HEK293 (cell line): ENCODE data around the gene RAB36.

Experiments used
- CTCF ChIA-PET: fragments of 350-600 bp; formaldehyde crosslinking; extraction: SDS; loops from one replicate; lab custom pipeline; 2021; ENCODE audit warnings: antibody characterized with exemption; lab: Yijun Ruan, JAX
- POLR2A ChIA-PET: fragments of 300-600 bp; formaldehyde crosslinking; extraction: SDS; loops from one replicate; lab custom pipeline; 2020; ENCODE audit warnings: antibody characterized with exemption, inconsistent platforms; lab: Yijun Ruan, JAX
- H3K27ac ChIP-seq: fragments of 200-500 bp; sonication (Bioruptor generic); 2 replicates; pipeline ENCODE4 v1.5.1; 2014; ENCODE audit warnings: low read depth, low read length, control low read depth, inconsistent platforms; ENCODE audit errors: extremely low read depth
- H3K36me3 ChIP-seq, 2 experiments: fragments of 200-500 bp in 1 of 2; sonication (Bioruptor generic) in 1 of 2; 1 replicate in 1 of 2; 2 replicates in 1 of 2; pipeline ENCODE4 v1.5.1; 2014 to 2017; ENCODE audit warnings: inconsistent platforms in 2 of 2, low read length in 2 of 2; ENCODE audit not compliant: control insufficient read depth in 2 of 2, insufficient read depth in 1 of 2
- H3K4me1 ChIP-seq: fragments of 200-500 bp; sonication (Bioruptor generic); 2 replicates; pipeline ENCODE4 v1.5.1; 2014; ENCODE audit warnings: mild to moderate bottlenecking, low read length, inconsistent platforms; ENCODE audit not compliant: control insufficient read depth, insufficient read depth
- H3K4me3 ChIP-seq: 2 replicates; pipeline ENCODE4 v1.5.1; 2011; ENCODE audit warnings: low read depth, mild to moderate bottlenecking, control low read depth, low read length, moderate library complexity
- H3K9me3 ChIP-seq: fragments of 200-500 bp; sonication (Bioruptor generic); 2 replicates; pipeline ENCODE4 v1.5.1; 2014; ENCODE audit warnings: low read depth, low read length, inconsistent platforms; ENCODE audit not compliant: control insufficient read depth, insufficient read depth
- CTCF ChIP-seq: fragments of 450-650 bp; formaldehyde crosslinking; IDR thresholded peaks from 2 replicates; pipeline ENCODE4 v1.5.1; 2016; ENCODE audit warnings: missing biosample characterization, missing genetic modification characterization
- KLF10 ChIP-seq: fragments of 450-650 bp; IDR thresholded peaks from 2 replicates; pipeline ENCODE4 v1.5.1; 2018; ENCODE audit warnings: missing biosample characterization, mild to moderate bottlenecking, missing genetic modification characterization
- KLF17 ChIP-seq: fragments of 450-650 bp; formaldehyde crosslinking; IDR thresholded peaks from 2 replicates; pipeline ENCODE4 v1.5.1; 2016; ENCODE audit warnings: missing biosample characterization, missing genetic modification characterization
- KLF9 ChIP-seq: fragments of 450-650 bp; formaldehyde crosslinking; IDR thresholded peaks from 2 replicates; pipeline ENCODE4 v1.5.1; 2016; ENCODE audit warnings: missing biosample characterization, missing genetic modification characterization, low read depth
- PRDM4 ChIP-seq: fragments of 450-650 bp; formaldehyde crosslinking; IDR thresholded peaks from 2 replicates; pipeline ENCODE4 v1.5.1; 2017; ENCODE audit warnings: missing biosample characterization, missing genetic modification characterization
- TRIM28 ChIP-seq: IDR thresholded peaks from 2 replicates; pipeline ENCODE4 v1.6.1; 2011; ENCODE audit warnings: low read length, control low read depth, borderline replicate concordance
- ZBTB8A ChIP-seq: fragments of 450-650 bp; formaldehyde crosslinking; IDR thresholded peaks from 2 replicates; pipeline ENCODE4 v1.5.1; 2016; ENCODE audit warnings: missing biosample characterization, missing genetic modification characterization
- ZNF10 ChIP-seq: fragments of 450-650 bp; formaldehyde crosslinking; IDR thresholded peaks from 2 replicates; pipeline ENCODE4 v1.5.1; 2017; ENCODE audit warnings: missing biosample characterization, missing genetic modification characterization
- ZNF140 ChIP-seq: fragments of 450-650 bp; formaldehyde crosslinking; IDR thresholded peaks from 2 replicates; pipeline ENCODE4 v1.5.1; 2016; ENCODE audit warnings: missing biosample characterization, missing genetic modification characterization
- ZNF16 ChIP-seq: fragments of 450-650 bp; formaldehyde crosslinking; IDR thresholded peaks from 2 replicates; pipeline ENCODE4 v1.5.1; 2016; ENCODE audit warnings: low read depth, missing biosample characterization, missing genetic modification characterization
- ZNF211 ChIP-seq: fragments of 450-650 bp; formaldehyde crosslinking; IDR thresholded peaks from 2 replicates; pipeline ENCODE4 v1.5.1; 2016; ENCODE audit warnings: low read depth, missing biosample characterization, missing genetic modification characterization
- ZNF221 ChIP-seq: fragments of 450-650 bp; formaldehyde crosslinking; IDR thresholded peaks from 2 replicates; pipeline ENCODE4 v1.5.1; 2017; ENCODE audit warnings: missing biosample characterization, missing genetic modification characterization, borderline replicate concordance
- ZNF24 ChIP-seq: fragments of 450-650 bp; formaldehyde crosslinking; IDR thresholded peaks from 2 replicates; pipeline ENCODE4 v1.5.1; 2016; ENCODE audit warnings: missing biosample characterization, missing genetic modification characterization
- ZNF324 ChIP-seq: fragments of 450-650 bp; formaldehyde crosslinking; IDR thresholded peaks from 2 replicates; pipeline ENCODE4 v1.5.1; 2016; ENCODE audit warnings: missing biosample characterization, missing genetic modification characterization
- ZNF362 ChIP-seq: fragments of 450-650 bp; formaldehyde crosslinking; IDR thresholded peaks from 2 replicates; pipeline ENCODE4 v1.5.1; 2016; ENCODE audit warnings: missing biosample characterization, missing genetic modification characterization
- ZNF426 ChIP-seq: fragments of 450-650 bp; formaldehyde crosslinking; IDR thresholded peaks from 2 replicates; pipeline ENCODE4 v1.5.1; 2017; ENCODE audit warnings: missing biosample characterization, missing genetic modification characterization, mild to moderate bottlenecking, inconsistent platforms, moderate library complexity
- ZNF549 ChIP-seq: fragments of 450-650 bp; IDR thresholded peaks from 2 replicates; pipeline ENCODE4 v1.5.1; 2018; ENCODE audit warnings: missing biosample characterization, missing genetic modification characterization, mild to moderate bottlenecking, inconsistent platforms, moderate library complexity
- ZNF555 ChIP-seq: fragments of 450-650 bp; formaldehyde crosslinking; conservative IDR thresholded peaks from 2 replicates; pipeline ENCODE4 v1.5.1; 2017; ENCODE audit warnings: missing biosample characterization, mild to moderate bottlenecking, missing genetic modification characterization, inconsistent platforms
- ZNF580 ChIP-seq: fragments of 450-650 bp; formaldehyde crosslinking; IDR thresholded peaks from 2 replicates; pipeline ENCODE4 v1.5.1; 2016; ENCODE audit warnings: missing biosample characterization, missing genetic modification characterization
- ZNF596 ChIP-seq: fragments of 450-650 bp; IDR thresholded peaks from 2 replicates; pipeline ENCODE4 v1.5.0; 2018; ENCODE audit warnings: missing biosample characterization, mild to moderate bottlenecking, missing genetic modification characterization, moderate library complexity
- ZNF626 ChIP-seq: fragments of 450-650 bp; sonication (Bioruptor Pico); formaldehyde crosslinking; IDR thresholded peaks from 2 replicates; pipeline ENCODE4 v1.5.1; 2018; ENCODE audit warnings: missing biosample characterization, missing genetic modification characterization, inconsistent platforms
- ZSCAN23 ChIP-seq: fragments of 450-650 bp; formaldehyde crosslinking; IDR thresholded peaks from 2 replicates; pipeline ENCODE4 v1.5.1; 2016; ENCODE audit warnings: missing biosample characterization, missing genetic modification characterization

RAB36 gene

GRCh38 chr22:23128269-23129108 lies 16.8 kb upstream of the RAB36 start (continued):
- peak; percentile 82 for TF ChIP-seq CTCF
- TF ChIP-seq ZNF549 = no peak
- no peak for TF ChIP-seq ZNF324 (tag by site-specific recombination)
- no peak for TF ChIP-seq KLF9
- no peak for TF ChIP-seq ZNF580 (tag by site-specific recombination)

- TF ChIP-seq ZNF596 (tag by site-specific recombination) = no peak
- TF ChIP-seq ZNF24 (tag by site-specific recombination) = no peak
- no peak for TF ChIP-seq KLF10 (tag by site-specific recombination)
- TF ChIP-seq TRIM28 = no peak
- TF ChIP-seq ZSCAN23 (tag by site-specific recombination) = no peak
- no peak for TF ChIP-seq ZNF10 (tag by site-specific recombination)
- no peak for TF ChIP-seq ZNF16
- no peak for TF ChIP-seq ZNF555 (tag by site-specific recombination)
- no peak for TF ChIP-seq ZNF426 (tag by site-specific recombination)
- no peak for TF ChIP-seq ZNF221 (tag by site-specific recombination)
- no peak for TF ChIP-seq CTCF
- TF ChIP-seq KLF17 (tag by site-specific recombination) = no peak
- no peak for TF ChIP-seq ZNF626 (tag by site-specific recombination)
- no peak for TF ChIP-seq ZNF140
- no peak for TF ChIP-seq ZNF211 (tag by site-specific recombination)
- TF ChIP-seq ZNF362 (tag by site-specific recombination) = no peak
- no peak for TF ChIP-seq ZBTB8A (tag by site-specific recombination)
- no peak for TF ChIP-seq PRDM4 (tag by site-specific recombination)
- TF ChIP-seq, all 188 proteins: peak for 0
- no peak overlapping the region for H3K27ac ChIP-seq
- H3K36me3 ChIP-seq = peaks cover 0 to 6% of the 10 kb centered on the region in 2 experiments; a peak in 1 of 3 replicates
- no peaks in the 10 kb centered on the region for H3K9me3 ChIP-seq
- no peak overlapping the region for H3K4me3 ChIP-seq
- ChIA-PET CTCF (interaction anchor here (0.6 to 11.3 kb wide), 9 partner anchors 9 to 461 kb away, joined by 3 to 304 read pairs (median 4); no protein-coding TSS in a partner anchor), POLR2A (no interaction called here)
- no peaks in the 10 kb centered on the region for H3K4me1 ChIP-seq
Observed at GRCh38 chr22:23129149-23129548, 16.1 kb upstream of the RAB36 start.
